T-helper 1 cell treated with Interleukin-12 subunit alpha and Interleukin-12 subunit beta and Interleukin-4 antibody, amounts not matched to agents 30 μg/mL and 1 μg/mL, for 36 hours (primary cell): ENCODE measurements around the gene PLCL2.
A peak's percentile ranks its signal among the peaks of the same experiment; 100 is the strongest.

Source experiments
- H3K27ac Mint-ChIP-seq: one replicate; pipeline ENCODE4 v1.8.0; 2021; ENCODE audit warnings: mild to moderate bottlenecking, mixed read lengths
- H3K27me3 Mint-ChIP-seq: one replicate; pipeline ENCODE4 v1.8.0; 2021; ENCODE audit warnings: low read depth, mixed read lengths
- H3K36me3 Mint-ChIP-seq: one replicate; pipeline ENCODE4 v1.8.0; 2021; ENCODE audit warnings: low read depth, mixed read lengths
- H3K4me1 Mint-ChIP-seq: one replicate; pipeline ENCODE4 v1.8.0; 2021; ENCODE audit warnings: low read depth, mixed read lengths
- H3K4me3 Mint-ChIP-seq: one replicate; pipeline ENCODE4 v1.8.0; 2021; ENCODE audit warnings: mild to moderate bottlenecking, moderate library complexity, mixed read lengths
- H3K9me3 Mint-ChIP-seq: one replicate; pipeline ENCODE4 v1.8.0; 2021; ENCODE audit warnings: mixed read lengths

Gene PLCL2

DNA sequence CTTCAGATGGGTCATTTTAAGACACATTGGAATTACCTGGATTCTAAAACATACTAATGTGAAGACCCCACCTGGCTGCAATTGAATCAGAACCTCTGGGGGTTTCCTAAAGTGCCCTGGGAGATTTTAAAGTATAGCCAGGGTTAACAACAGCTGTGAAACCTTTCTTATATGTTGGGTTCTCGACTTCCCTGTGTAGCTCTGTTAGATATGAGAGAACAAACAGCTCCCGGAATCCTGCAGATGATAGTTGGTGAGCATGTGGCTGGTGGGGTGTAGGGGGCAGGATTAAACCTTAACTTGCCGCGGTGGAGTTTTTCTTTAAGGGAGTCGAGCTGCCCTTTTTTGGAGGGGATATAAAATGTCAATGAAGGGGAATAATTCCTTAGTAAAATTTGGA, 12.1 kb downstream of the PLCL2 start:
- Mint-ChIP-seq H3K4me1 (peaks cover 70% of the 10 kb centered on the region), H3K27ac (no peak overlapping the region), H3K27me3 (no peaks in the 10 kb centered on the region), H3K4me3 (peak overlapping the region; percentile 36), H3K9me3 (no peaks in the 10 kb centered on the region), H3K36me3 (peaks cover 17% of the 10 kb centered on the region)

DNA sequence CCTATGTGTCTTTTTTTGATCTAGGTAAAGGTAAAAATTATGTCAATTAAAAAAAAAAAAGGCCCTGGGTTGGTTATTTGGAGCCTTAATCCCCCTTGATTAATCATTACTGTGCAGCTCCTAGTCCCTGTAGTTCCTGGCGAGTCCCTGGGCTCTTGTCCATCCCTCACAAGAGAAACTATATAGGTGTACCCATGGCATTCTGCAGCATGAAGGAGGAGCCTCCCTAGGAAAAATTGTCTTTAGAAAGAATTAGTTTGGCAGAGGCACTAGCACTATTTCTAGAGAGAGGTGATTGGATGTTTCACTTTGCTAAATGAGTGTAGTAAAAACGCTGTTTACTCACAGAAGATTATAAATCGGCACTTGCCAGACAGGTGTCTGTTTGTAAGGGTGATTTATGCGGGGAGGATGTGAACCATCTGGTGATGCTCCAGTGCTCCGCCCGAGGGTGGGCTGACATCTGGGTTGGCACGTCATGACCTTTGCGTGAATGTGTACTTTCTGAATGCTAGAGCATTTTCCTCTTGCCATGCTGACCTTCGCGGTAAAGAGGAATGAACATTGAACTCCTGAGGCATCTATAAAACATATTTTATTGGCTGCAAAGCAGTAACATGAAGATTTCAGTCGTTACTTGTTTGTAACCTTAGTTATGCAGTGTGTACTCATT, 12.6 kb downstream of the PLCL2 start:
- H3K27me3 Mint-ChIP-seq = no peaks in the 10 kb centered on the region
- H3K4me1 Mint-ChIP-seq = peaks cover 74% of the 10 kb centered on the region
- peaks cover 15% of the 10 kb centered on the region for H3K36me3 Mint-ChIP-seq
- peak overlapping the region; percentile 4 for H3K4me3 Mint-ChIP-seq
- H3K27ac Mint-ChIP-seq = no peak overlapping the region
- H3K9me3 Mint-ChIP-seq = no peaks in the 10 kb centered on the region

DNA sequence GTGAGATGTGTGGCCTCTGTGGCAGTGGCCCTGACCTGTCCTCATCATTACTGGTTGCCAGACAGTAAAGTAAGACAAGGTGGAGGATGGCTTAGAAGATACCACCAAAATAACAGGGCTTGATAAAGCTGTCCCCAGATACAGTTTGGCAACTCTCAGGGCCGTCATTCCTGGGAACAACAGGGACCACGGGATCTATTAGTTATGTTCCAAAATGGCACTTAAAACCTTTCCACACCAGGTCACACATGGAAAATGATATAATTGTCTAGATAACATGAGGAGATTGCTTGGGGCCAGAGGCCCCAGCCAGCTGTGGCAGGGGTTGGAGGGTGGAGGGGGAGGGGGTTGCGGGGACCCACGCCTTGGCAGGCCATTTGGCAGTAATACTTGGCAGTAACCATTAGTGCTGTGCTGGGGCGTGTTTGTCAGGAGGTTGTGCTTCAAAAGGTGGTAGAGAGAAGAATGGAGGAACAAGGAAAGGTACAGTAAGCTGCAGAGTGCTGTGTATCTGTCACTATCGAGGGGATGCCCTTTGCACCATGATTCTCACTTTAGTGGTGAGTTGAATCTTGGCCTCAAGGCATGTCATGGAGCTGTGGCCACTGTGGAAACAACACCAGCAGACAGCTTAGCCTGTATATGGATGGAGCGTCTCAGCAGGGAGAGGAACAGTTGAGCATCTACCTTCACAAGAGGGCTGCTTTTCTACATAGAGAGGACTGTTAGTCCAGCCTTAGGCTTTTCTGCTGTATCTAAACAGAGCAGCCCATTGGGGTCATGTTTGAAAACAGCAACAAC, 14.0 kb downstream of the PLCL2 start:
- Mint-ChIP-seq H3K36me3 (peaks cover 13% of the 10 kb centered on the region), H3K9me3 (no peaks in the 10 kb centered on the region), H3K4me3 (peak overlapping the region; percentile 8), H3K27ac (peak overlapping the region; percentile 39), H3K4me1 (peaks cover 78% of the 10 kb centered on the region), H3K27me3 (no peaks in the 10 kb centered on the region)

GRCh38 chr3:16899919-16900318, 15.2 kb downstream of the PLCL2 start:
- no peak overlapping the region for H3K27ac Mint-ChIP-seq
- peaks cover 89% of the 10 kb centered on the region for H3K4me1 Mint-ChIP-seq
- H3K9me3 Mint-ChIP-seq = no peaks in the 10 kb centered on the region
- peaks cover 20% of the 10 kb centered on the region for H3K36me3 Mint-ChIP-seq
- no peak overlapping the region for H3K4me3 Mint-ChIP-seq
- H3K27me3 Mint-ChIP-seq = no peaks in the 10 kb centered on the region

DNA sequence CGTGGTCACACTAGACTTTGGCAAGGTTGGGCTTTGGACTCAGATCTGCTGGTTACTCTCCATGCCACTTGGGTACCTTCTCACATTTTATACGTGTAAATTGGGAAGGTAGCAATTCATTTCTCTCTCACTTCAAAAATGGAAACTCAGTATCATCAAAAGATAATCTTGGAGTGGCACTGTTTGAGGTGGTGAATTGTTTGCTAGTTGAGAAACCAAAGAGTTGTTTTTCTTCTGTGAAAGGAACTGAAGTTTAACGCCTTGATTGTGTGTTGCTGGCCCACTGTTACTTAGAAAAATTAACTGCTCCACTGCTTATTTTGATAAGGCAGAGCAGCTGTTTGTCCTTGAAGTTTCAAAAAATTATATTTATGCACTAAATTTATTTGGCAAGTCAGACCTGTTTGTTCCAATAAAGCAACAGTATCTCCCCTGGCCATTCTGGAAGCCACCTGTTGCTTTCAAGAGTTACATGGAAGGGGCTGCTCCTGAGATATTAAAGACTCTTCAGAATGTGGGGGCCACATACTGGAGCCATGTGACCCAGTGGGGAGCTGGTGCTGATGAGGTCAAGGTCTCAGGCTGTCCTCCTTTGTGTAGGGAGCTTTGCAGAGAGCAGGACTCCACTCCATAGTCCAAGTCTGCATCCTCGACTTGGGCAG, 16.2 kb downstream of the PLCL2 start:
- Mint-ChIP-seq H3K4me1 (peaks cover 92% of the 10 kb centered on the region), H3K4me3 (peak overlapping the region; percentile 36), H3K27me3 (no peaks in the 10 kb centered on the region), H3K36me3 (peaks cover 20% of the 10 kb centered on the region), H3K9me3 (no peaks in the 10 kb centered on the region), H3K27ac (peak overlapping the region; percentile 50)

DNA sequence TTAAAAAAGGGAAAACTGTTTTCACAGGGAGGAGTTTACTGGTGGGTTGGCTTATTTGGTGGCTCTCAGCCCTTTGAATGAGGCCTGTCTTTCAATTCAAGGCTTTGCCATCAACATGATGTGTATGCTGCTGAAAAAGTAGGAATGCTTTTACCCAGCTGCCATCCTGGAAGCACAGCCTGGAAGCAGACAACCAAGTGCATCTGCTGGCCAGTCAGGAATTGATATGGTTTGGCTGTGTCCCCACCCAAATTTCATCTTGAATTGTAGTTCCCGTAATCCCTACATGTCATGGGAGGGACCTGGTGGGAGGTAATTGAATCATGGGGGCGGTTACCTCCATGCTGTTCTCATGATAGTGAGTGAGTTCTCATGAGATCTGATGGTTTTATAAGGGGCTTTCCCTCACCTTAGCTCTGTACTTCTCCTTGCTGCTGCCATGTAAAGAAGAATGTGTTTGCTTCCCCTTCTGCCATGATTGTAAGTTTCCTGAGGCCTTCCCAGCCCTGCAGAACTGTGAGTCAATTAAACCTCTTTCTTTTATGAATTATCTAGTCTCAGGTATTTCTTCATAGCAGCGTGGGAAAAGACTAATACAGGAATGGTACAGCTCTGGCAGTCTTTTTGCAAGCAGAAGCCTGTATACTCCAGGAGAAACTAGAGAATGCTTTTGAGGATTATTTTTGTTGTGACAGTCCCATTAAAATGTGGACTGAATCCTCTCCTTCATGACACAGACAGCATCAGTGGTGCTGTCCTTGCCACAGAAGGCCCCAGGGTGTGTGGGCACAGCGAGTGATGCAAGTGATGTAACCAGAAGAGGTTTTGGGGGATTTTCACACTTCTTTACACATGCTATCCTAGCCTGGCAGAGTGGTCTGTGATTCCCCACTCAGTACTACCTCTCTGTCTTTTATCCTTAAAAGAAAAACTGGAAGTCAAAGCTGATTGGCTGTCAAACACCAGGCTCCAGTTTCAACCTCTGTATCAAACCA, 20.0 kb downstream of the PLCL2 start:
- H3K4me3 Mint-ChIP-seq = peak overlapping the region; percentile 51
- H3K27me3 Mint-ChIP-seq = no peaks in the 10 kb centered on the region
- peaks cover 12% of the 10 kb centered on the region for H3K36me3 Mint-ChIP-seq
- H3K27ac Mint-ChIP-seq = peak overlapping the region; percentile 5
- no peaks in the 10 kb centered on the region for H3K9me3 Mint-ChIP-seq
- peaks cover 72% of the 10 kb centered on the region for H3K4me1 Mint-ChIP-seq

- no peaks in the 10 kb centered on the region for H3K27me3 Mint-ChIP-seq
- peaks cover 72% of the 10 kb centered on the region for H3K4me1 Mint-ChIP-seq
- no peak overlapping the region for H3K27ac Mint-ChIP-seq
- H3K4me3 Mint-ChIP-seq = peak overlapping the region; percentile 26
- no peaks in the 10 kb centered on the region for H3K9me3 Mint-ChIP-seq
- H3K36me3 Mint-ChIP-seq = peaks cover 21% of the 10 kb centered on the region
Measured at GRCh38 chr3:16905704-16906103, 20.9 kb downstream of the PLCL2 start.

DNA sequence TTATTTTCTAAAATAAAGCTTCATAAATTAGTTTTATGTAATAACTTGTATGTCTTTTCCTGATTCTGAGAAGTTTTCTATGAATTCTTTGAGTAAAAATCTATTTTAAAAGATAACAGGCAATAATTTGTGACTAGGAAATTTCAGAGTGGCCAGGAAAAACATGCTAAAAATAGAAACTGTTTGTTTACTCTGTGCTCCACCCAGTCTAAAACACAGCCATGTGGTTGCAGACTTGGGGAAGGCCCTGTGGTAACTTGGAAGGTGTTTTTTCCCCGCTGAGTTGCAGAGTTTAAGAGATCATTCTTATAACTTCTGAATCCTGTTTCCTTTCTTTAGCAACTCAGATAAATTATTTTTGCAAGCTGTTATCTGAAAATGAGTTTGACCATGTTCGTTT, 21.9 kb downstream of the PLCL2 start:
- H3K9me3 Mint-ChIP-seq = no peaks in the 10 kb centered on the region
- no peaks in the 10 kb centered on the region for H3K27me3 Mint-ChIP-seq
- peak overlapping the region; percentile 18 for H3K27ac Mint-ChIP-seq
- H3K4me1 Mint-ChIP-seq = peaks cover 62% of the 10 kb centered on the region
- H3K36me3 Mint-ChIP-seq = peaks cover 21% of the 10 kb centered on the region
- peak overlapping the region; percentile 33 for H3K4me3 Mint-ChIP-seq

- Mint-ChIP-seq H3K27ac (peak overlapping the region; percentile 18), H3K9me3 (no peaks in the 10 kb centered on the region), H3K36me3 (peaks cover 21% of the 10 kb centered on the region), H3K4me3 (peak overlapping the region; percentile 33), H3K4me1 (peaks cover 56% of the 10 kb centered on the region), H3K27me3 (no peaks in the 10 kb centered on the region)
Measured at GRCh38 chr3:16907243-16907642, 22.5 kb downstream of the PLCL2 start.

GRCh38 chr3:16908016-16908807, 23.5 kb downstream of the PLCL2 start:
- Mint-ChIP-seq H3K36me3 (peaks cover 23% of the 10 kb centered on the region), H3K4me1 (peaks cover 56% of the 10 kb centered on the region), H3K4me3 (no peak overlapping the region), H3K9me3 (no peaks in the 10 kb centered on the region), H3K27ac (no peak overlapping the region), H3K27me3 (no peaks in the 10 kb centered on the region)

- peaks cover 22% of the 10 kb centered on the region for H3K36me3 Mint-ChIP-seq
- H3K9me3 Mint-ChIP-seq = no peaks in the 10 kb centered on the region
- no peaks in the 10 kb centered on the region for H3K27me3 Mint-ChIP-seq
- H3K27ac Mint-ChIP-seq = no peak overlapping the region
- H3K4me3 Mint-ChIP-seq = no peak overlapping the region
- H3K4me1 Mint-ChIP-seq = peaks cover 52% of the 10 kb centered on the region
Measured at GRCh38 chr3:16908896-16909295, 24.1 kb downstream of the PLCL2 start.

DNA sequence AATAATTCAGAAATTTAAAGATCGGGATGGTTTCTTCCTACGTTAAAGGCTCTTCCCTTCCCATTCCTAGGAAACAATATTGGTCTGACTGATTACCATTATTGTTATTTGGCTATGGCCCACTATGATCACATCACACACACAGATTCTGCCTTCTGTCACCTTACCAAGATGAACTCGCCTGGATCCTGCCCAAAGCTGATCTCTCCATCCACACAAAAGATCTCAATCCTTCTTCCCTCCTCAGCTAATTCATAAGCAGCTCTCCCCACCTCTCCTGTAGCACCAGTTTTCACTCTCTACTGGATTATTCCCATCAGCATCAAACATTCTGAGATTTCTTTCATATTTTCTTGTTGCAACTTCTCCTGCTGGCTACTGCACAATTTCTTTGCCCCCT, 25.0 kb downstream of the PLCL2 start:
- Mint-ChIP-seq H3K27me3 (no peaks in the 10 kb centered on the region), H3K4me1 (peaks cover 45% of the 10 kb centered on the region), H3K4me3 (no peak overlapping the region), H3K36me3 (peaks cover 17% of the 10 kb centered on the region), H3K9me3 (no peaks in the 10 kb centered on the region), H3K27ac (no peak overlapping the region)

GRCh38 chr3:16910207-16910606, 25.5 kb downstream of the PLCL2 start:
- Mint-ChIP-seq H3K4me1 (peaks cover 41% of the 10 kb centered on the region), H3K36me3 (peaks cover 15% of the 10 kb centered on the region), H3K4me3 (no peak overlapping the region), H3K27me3 (no peaks in the 10 kb centered on the region), H3K27ac (no peak overlapping the region), H3K9me3 (no peaks in the 10 kb centered on the region)
